GM21390 (cell line): Measurements from ENCODE around the gene BRINP2.

Experiments
- ATAC-seq: cut with Tn5 transposase; IDR thresholded peaks from one replicate; pipeline ENCODE4 v1.9.1; 2021; ENCODE audit not compliant: unreplicated experiment

The BRINP2 gene

DNA sequence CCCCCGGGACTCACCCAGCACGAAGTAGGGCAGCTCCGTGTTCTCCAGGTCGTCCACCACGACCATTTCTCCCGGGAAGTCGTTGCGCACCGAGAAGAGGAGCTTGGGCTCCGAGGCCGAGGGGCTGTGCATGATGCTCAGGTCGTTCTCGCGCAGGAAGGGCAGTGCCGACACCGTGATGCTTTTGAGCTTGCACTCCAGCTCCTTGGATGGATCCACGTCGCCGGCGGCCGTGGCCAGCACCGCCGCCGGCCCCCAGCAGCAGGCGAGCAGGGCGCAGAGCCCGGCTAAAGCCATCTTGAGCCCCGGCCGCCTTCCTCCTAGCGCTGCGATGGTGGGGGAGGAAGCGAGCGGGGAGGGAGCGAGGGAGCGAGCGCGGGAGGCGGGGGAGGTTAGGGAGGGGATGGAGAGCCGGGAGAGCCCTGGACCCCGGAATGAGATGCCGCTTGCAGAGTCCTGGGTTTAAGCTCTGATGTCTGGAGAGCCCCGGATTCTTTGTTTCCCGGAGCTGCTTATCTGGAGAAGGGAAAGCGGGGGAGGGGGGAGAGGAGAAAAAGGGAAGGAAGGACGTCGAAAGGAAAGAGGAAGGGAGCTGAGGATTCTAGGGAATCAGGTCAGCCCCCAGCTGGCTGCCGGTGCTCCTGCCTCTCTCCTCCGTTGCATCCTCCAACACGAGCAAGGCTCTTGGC, 6.2 kb upstream of the BRINP2 start, which contains the start of gene ASTN1:
Gene ASTN1, minus strand, starts transcription at position 333 of the 689 bp plus-strand sequence. Its CDS starts 36 bp downstream, at position 297.
- ATAC-seq: no peak

DNA sequence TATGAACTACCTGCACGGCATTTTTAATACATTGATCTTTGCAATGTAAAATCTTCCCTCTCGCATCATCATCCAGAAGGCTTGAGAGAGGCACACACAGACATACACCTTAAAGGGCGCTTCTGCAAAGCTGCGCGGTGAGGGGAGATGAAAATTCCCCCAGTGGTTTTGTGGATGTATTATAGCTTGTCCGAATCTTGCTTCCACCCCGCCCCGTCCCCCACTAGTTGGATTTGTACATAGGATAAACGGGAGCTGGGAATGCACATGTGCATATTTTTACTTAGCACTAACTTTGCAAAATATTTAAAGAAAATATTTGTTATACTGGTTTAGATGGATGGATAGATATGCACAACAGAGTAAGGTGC, 5.7 kb upstream of the BRINP2 start:
- no peak for ATAC-seq

DNA sequence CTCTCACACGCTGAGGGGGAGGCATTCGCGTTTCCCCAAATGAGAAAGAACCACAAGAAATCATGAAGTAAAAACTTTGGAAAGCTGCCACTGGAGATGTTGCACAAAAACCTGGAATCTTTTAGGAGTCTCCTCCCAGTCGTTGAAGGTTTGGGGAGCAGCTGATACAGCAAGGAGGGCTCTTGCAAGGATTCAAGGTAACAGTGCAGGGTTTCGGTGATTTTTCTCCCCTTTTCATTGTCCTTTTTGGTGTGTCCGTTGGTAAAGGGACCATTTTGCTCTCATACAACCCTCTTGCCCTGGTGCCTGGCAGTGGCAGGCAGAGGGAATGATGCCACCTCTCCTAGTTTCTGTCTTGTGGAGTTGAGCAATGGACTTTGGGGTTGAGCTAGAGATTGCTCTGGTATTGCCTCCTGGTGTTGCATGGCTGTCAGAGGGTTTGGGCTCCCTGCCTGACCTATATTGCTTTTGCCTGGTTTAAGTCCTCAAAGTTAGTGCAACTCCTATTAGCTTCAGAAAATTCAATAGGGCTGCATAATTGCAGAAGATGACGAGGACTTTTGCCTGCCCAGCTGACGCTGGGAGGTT, 872 bp downstream of the BRINP2 start:
- ATAC-seq: no peak

DNA sequence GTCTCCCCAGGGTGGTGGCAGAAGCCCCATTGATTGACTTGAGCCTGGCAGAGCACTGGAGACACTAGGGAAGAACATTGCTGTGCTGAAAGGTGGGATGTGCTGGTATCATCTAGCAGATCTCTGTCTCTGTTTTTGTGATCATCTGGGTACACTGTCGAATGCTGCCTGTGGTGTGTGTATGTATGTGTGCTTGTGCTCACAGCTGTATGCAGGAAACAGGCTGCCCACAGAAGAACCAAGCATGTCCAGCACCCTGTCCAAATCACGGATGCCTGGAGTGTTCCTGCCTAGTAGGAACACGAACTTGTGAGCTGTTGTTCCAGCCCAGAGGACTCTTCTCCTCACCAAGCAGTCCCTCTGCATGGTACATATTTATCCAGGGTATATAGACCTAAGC, 1.5 kb downstream of the BRINP2 start:
- ATAC-seq: no peak

DNA sequence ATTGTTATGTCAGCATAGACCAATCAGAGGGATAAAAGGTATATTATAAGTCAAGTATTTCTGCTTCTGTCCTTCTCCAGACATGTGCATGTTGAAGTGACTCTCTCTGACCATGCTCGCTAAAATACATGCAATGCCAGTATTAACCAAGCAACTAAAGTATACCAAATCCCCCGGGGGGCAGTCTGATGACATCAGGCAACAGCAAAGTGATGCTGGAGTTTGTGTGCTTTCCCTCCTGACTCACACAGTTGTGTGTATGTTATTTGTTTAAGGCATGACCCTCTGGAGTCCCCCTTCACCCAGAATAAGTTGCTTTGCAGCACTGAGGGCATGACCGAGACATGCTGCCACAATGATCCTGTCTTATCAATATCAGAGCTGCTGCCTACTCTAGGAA, 2.1 kb downstream of the BRINP2 start:
- no peak for ATAC-seq

DNA sequence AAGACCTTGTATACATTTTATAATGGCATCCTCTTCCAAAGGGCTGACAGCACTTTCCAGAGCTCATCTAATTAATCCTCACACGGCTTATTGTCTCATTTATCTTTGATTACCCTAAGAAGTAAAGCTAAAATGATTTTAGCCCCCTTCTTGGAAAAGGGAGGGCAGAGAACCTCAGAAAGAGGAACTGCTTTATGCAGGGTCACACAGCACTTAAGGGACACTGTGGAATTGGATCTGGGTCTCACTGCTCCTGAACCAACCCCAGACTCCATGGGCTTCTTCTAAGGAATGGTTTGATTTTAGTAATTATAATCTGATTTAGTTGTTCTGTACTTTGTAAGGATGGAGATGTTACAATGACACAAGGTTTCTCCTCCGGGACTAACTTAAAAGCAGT, 3.2 kb downstream of the BRINP2 start:
- no peak for ATAC-seq

DNA sequence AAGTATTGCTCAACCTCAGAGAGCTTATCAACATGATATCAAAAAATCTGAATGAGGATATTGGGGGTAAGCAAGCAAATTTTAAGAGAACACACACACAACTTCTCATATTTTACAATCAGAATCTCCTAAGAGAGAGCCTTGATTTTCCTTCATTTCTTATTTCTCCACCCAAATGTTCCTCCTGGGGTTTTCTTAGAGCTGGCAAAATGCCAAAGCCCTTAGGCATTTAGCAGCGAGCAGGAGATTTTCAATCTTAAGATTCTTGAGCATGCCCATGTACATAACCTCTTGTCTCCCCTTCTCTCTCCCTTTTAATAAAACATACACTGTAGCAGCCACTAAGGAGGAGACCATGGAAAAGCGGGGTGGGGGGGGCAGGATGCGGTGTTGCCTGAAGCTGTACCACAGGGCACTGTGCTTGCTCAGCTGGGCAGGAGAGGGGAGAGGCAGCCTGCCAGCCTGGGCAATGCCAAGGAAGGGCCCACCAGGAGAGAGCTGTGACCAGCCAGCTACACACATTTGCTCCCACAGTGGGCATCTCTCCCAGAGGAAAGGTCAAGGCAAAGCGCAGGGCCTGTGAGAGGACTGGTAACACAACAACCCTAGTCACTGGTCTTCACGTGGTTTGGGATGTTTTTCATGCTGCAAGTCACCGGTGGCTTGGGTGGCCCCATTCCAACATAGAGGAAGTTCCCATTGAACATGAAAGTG, 4.3 kb downstream of the BRINP2 start:
- ATAC-seq: no peak

DNA sequence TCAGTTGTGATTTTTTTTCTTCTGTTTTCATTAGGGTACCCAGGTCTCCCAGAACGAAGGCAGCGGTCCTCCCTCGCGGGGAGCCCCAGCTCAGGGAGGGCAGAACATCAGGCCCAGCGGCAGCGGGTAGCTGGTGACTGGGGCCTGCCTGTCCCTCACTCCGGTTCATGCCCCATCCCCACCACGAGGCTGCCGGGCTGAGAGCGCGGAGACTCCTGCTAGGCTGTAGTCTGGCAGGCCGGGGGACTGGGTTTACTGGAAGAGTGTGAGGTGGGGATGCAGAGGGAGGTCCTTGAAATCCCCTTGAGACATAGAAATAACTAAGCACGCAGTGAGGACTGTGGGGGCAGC, 10.5 kb downstream of the BRINP2 start:
- ATAC-seq: no peak

DNA sequence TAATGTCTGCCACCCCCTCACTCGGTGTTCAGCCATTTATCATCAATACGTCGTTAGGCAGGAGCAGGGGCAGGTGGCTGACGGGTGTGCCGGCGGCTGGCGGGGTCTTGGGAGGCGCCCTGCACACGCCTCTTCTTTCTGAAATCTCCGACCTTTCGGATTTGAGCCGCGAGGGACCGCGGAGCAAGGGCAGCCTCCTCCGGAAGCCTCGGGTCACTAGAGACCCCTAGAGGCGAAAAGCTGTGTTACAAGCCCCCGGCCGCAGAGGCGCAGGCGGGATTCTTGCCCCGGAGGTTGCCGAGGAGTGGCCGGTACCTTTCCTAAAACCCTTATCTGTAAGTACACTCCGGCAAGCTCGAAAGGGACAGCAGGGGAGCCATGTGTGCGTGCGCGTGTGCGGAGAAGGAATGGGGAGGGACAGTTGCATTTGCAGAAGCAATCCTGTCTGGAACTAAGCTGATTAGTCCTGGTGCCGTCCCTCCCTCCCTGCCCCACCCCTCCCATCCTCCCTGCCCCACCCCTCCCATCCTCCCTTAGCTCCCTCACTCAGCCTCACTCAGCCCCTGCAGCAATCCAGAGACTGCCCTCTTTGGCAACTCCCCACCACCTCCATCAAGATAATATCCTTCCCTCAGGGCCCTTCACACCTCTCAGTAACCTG, 11.0 kb downstream of the BRINP2 start:
- peak; percentile 93 for ATAC-seq

DNA sequence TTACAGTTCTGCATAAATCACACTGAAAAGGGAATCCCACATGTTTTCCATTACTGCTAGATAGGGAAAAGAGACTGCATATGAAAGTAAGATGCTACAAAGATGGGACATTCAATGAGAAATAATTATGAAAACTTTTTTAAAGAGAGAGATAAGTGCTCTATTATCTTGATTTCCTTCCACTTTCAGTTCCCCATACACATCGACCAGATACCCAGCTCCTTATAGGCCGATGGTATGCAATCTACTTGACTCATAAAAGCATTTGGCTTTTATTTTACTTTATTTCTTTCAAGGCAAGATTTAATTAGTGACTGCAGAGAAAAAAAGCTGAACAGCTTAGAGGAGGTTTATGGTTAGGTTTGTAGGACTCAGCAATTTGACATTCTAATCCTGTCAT, 13.1 kb downstream of the BRINP2 start:
- no peak for ATAC-seq

DNA sequence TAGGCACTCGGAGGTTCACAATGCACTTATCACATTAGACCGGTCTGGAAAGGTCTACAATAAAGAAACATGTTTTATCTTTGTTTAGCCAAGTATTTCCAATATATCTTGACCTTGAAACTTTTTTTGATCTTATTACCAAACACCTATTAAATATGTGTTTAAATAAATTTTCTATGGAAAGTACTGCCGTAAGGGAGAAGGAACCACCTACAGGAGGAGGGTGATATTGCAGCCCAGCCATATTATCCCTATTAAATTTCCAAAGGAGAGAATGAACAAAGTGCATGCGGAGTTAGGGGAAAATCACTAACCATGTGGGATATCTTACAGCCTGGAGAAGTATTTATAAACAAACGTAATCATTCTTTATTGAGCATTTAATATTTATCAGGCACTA, 14.5 kb downstream of the BRINP2 start:
- ATAC-seq: no peak

DNA sequence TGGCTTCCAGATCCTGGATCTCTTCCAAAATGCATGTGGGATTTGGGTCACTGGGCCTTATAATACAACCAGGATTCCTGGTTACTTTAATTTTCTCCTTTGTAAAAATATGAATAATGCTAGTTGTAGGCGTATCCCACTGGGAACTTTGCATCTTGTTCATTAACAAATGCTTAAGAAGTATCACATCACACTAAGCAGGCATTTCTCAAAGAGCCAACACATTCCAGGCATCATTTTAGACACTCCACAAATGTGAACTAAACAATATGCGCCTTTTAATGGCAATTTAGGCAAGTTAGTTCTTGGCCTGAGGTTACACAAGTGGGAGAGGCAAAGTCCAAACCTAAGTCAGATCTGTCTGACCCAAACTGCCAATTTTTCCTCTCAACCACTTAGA, 15.9 kb downstream of the BRINP2 start:
- ATAC-seq: no peak

DNA sequence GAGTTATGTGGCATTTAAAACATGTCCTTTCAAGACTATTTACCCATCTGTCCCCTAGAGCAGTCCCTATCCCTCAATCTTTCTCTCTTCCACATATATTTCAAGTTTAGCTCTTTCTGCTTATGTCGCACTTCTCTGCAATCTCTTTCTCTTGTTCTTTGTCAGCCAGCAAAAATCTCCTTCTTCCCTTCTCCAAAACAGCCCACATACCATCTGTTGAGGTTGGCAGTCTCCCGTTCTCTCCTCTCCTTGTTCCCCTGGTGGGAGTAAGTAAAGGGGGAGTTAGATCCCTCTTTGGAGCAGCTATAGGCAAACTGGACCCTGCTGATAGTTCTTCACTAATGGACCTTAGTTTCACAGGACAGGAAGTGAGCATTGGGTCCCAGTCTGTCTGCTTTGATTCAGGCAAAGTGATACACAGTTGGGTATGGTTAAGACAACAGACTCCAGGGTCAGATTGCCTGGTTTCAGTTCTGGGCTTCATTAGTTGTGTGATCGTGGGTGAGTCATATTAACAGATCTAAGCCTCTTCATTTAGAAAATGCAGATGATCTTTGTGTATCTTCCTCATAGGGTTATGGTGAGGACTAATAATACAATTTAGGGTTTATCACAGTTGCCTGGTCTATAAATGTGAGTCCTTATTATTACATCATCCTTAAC, 19.7 kb downstream of the BRINP2 start:
- no peak for ATAC-seq

DNA sequence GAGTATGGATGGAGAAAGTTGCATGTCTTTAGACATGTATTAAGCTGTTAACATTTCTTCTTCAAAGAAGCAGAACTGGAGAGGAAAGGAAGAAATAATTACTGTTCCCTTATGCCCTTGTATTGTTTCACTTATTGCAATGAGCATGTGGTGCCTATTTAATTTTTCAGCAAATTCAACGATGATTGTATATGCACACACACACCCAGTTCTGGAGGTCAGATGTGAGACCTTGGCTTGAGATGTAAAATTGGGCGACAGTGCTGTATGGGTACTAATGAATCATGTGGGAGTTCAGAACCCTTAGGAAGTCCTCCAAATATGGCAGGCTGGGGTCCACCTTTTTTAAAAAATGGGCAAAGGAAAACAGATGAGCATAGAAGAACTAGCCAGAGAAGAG, 27.5 kb downstream of the BRINP2 start:
- ATAC-seq: no peak

DNA sequence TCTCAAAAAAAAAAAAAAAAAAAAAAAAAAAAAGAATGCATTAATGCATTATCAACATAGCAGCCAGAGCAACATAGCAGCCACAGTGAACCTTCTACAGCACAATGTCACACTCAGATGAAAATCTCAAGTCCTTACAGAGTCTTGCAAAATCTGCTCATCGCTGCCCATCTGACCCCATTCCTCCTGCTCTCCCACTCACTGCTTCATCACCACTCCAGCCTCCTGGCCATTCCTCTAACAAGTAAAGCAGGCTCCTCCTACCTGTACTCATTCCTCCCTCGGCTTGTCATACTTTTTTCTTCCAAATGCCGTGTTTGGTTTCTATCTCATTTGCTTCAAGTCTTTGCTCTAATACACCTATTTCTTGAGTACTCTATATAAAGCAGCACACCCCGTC, 29.5 kb downstream of the BRINP2 start:
- no peak for ATAC-seq

DNA sequence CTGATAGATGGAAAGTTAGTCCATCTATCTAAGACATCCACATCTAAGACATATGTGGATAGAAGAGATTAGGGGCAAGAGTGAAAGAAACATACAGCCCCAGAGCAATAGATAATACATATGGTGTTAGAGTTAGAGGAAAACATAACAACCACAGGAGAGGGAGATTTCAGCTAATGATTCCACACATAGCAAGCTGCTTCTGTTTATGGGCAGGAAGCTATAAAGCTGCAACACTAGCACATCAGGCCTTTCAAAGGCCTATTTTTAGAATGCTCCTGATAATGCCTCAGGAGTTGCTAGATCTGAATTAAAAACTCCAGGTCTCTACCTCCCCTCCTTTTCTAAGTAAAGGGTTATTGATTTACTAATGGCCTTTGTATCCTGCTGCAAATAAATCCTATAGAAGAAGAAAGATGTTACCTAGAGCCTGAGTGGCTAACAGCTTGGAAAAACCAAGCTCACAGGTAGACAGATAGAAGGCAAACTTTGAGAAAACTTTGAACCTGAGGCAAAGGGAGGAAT, 36.1 kb downstream of the BRINP2 start:
- ATAC-seq: no peak

DNA sequence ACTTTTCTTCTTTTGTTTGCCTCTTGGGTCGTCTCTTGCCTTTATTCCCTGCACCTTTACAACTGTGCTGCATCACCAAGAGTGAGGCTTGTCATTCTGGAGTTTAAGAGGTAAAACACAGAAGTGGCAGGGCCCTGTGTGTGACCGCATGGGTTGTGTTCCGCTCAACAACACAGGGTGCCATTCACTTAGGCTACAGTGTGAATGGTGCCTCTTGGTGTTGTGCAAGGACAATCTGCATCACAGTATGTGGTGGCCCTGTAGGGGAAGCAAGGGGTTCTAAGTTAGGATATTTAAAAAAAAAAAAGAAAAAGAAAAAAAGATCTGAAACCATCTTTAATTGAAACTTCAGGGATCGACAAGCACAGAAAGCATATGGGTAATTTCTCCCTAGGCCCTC, 38.2 kb downstream of the BRINP2 start:
- ATAC-seq: no peak

DNA sequence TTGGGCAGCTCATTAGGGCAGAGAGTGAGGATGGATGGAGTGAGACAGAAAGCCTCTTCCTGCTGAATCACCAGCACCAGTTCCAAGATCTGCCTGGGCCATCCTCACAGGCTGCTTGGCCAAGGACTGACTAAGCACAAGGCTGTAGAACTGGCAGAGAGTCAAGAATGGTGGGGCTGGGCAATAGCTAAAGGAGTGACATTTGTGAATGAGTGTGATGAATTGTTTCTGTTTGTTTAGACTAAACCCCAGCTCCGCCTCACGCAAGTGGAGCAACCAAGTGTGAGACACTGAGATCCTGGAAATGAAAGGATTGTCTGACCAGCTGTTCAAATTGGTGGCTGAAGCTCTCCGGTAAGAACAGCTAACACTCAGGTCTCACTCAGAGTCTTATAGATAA, 38.6 kb downstream of the BRINP2 start:
- no peak for ATAC-seq

DNA sequence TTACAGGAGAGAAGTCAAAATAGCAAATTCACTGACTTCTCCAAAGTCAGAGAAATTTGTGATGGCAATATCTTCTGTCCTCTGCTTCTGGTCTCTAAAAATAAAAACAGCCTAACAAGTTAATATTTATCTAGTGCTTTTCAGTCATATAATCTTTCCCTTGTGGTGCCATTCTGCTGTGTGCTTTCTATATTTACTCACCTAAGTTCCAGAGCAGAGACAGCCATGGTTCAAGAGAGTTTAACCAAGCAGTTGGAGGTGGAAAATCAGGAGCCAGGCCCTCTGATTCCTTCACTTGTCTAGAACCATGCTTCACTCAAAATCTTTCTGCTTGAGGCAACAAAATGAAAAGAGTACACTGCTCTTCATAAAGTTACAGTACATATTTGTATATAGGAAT, 39.3 kb downstream of the BRINP2 start:
- no peak for ATAC-seq

DNA sequence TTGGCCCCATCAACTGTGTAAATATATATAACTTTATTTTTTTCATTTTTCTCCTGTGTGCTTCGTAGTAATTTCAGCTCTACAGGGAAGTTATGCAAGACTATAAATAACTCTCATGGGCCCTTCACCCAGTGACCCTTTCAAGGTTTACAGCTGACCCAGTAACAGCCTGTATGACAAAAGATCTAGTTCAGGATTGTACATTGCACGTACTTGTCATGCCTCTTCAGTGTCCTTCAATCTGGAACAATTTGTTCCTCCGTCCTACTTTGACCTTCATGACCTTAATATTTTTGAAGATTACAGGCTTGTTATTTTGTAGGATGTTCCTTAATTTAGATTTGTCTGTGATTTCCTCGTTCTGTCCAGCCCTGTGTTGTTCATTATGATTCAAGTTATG, 40.5 kb downstream of the BRINP2 start:
- ATAC-seq: no peak

DNA sequence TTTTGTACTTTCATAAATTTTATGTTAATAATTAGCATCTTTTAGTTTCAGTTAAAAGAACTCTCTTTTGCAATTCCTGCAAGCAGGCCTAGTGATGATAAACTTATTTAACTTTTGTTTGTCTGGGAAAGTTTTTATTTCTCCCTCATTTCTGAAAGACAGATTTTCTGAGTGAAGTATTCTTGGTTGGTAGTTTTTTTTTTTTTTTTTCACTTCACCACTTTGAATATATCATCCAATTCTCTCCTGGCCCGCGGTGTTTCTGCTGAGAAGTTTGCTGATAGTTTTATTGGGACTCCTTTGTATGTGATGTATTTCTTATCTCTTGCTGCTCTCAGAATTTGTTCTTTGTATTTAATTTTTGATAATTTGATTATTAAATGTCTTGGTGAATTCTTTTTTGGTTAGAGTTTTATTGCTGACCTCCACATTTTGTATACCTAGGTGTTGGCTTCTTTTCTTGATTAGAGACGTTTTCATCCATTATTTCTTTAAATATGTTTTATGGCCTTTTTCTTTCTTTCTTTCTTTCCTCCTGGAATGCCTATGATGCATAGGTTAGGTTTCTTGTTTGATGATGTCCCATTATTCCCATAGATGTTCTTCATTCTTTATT, 45.9 kb downstream of the BRINP2 start:
- no peak for ATAC-seq
